Mesendoderm (in vitro differentiated cells): ENCODE results near the gene PIK3R6.

Experiments
- DNase-seq: peaks from one replicate; pipeline ENCODE4 v3.0.0; 2013
- H2AK5ac ChIP-seq: 2 replicates; pipeline ENCODE4 v1.6.1; 2013; ENCODE audit warnings: low read length, inconsistent platforms
- H2BK120ac ChIP-seq: 2 replicates; pipeline ENCODE4 v1.6.1; 2013; ENCODE audit warnings: low read depth, mild to moderate bottlenecking, low read length, moderate library complexity, mixed read lengths
- H2BK15ac ChIP-seq: replicated peaks from 2 replicates; pipeline ENCODE4 v1.6.1; 2013; ENCODE audit warnings: low read depth, mild to moderate bottlenecking, moderate library complexity
- H2BK5ac ChIP-seq: 2 replicates; pipeline ENCODE4 v1.6.1; 2013; ENCODE audit warnings: low read length, inconsistent platforms
- H3K18ac ChIP-seq: 2 replicates; pipeline ENCODE4 v1.6.1; 2013; ENCODE audit warnings: mild to moderate bottlenecking, low read length, mixed read lengths
- H3K23ac ChIP-seq: one replicate; pipeline ENCODE4 v1.6.1; 2013; ENCODE audit warnings: low read length
- H3K27ac ChIP-seq: 2 replicates; pipeline ENCODE4 v1.5.1; 2013; ENCODE audit warnings: low read depth, mild to moderate bottlenecking, inconsistent platforms, low read length, moderate library complexity
- H3K27me3 ChIP-seq: 2 replicates; pipeline ENCODE4 v1.6.1; 2013; ENCODE audit warnings: low read length, control low read depth, mild to moderate bottlenecking, inconsistent platforms; ENCODE audit not compliant: insufficient read depth, poor library complexity
- H3K36me3 ChIP-seq: 2 replicates; pipeline ENCODE4 v1.6.1; 2013; ENCODE audit warnings: low read length, inconsistent platforms; ENCODE audit not compliant: control insufficient read depth, insufficient read depth
- H3K4ac ChIP-seq: one replicate; pipeline ENCODE4 v1.6.1; 2013; ENCODE audit warnings: low read depth, mild to moderate bottlenecking, low read length, moderate library complexity
- H3K4me1 ChIP-seq: 2 replicates; pipeline ENCODE4 v1.6.1; 2013; ENCODE audit warnings: low read depth, low read length, inconsistent platforms; ENCODE audit not compliant: control insufficient read depth
- H3K4me2 ChIP-seq: 2 replicates; pipeline ENCODE4 v1.6.1; 2013; ENCODE audit warnings: low read length
- H3K4me3 ChIP-seq: 2 replicates; pipeline ENCODE4 v1.5.1; 2013; ENCODE audit warnings: mild to moderate bottlenecking, low read length
- H3K56ac ChIP-seq: one replicate; pipeline ENCODE4 v1.6.1; 2013; ENCODE audit warnings: low read length
- H3K79me1 ChIP-seq: 2 replicates; pipeline ENCODE4 v1.6.1; 2013; ENCODE audit warnings: low read length, inconsistent platforms
- H3K79me2 ChIP-seq: 2 replicates; pipeline ENCODE4 v1.6.1; 2013; ENCODE audit warnings: mild to moderate bottlenecking, low read length; ENCODE audit not compliant: control insufficient read depth, insufficient read depth
- H3K9ac ChIP-seq: 2 replicates; pipeline ENCODE4 v1.6.1; 2013; ENCODE audit warnings: low read length, inconsistent platforms
- H4K5ac ChIP-seq: one replicate; pipeline ENCODE4 v1.6.1; 2013; ENCODE audit warnings: low read length
- H4K8ac ChIP-seq: one replicate; pipeline ENCODE4 v1.6.1; 2013; ENCODE audit warnings: low read depth, mild to moderate bottlenecking, control low read depth, low read length, moderate library complexity
- WGBS: extraction: QIAGEN DNeasy Blood & Tissue Kit; methylation state at CpG from one replicate; pipeline ENCODE4 v1.1.7; 2013; ENCODE audit warnings: low lambda C conversion rate, missing lambda C conversion rate; ENCODE audit not compliant: insufficient coverage; ENCODE audit errors: extremely low coverage; 5-methylcytosine and 5-hydroxymethylcytosine counted together

The PIK3R6 gene

DNA sequence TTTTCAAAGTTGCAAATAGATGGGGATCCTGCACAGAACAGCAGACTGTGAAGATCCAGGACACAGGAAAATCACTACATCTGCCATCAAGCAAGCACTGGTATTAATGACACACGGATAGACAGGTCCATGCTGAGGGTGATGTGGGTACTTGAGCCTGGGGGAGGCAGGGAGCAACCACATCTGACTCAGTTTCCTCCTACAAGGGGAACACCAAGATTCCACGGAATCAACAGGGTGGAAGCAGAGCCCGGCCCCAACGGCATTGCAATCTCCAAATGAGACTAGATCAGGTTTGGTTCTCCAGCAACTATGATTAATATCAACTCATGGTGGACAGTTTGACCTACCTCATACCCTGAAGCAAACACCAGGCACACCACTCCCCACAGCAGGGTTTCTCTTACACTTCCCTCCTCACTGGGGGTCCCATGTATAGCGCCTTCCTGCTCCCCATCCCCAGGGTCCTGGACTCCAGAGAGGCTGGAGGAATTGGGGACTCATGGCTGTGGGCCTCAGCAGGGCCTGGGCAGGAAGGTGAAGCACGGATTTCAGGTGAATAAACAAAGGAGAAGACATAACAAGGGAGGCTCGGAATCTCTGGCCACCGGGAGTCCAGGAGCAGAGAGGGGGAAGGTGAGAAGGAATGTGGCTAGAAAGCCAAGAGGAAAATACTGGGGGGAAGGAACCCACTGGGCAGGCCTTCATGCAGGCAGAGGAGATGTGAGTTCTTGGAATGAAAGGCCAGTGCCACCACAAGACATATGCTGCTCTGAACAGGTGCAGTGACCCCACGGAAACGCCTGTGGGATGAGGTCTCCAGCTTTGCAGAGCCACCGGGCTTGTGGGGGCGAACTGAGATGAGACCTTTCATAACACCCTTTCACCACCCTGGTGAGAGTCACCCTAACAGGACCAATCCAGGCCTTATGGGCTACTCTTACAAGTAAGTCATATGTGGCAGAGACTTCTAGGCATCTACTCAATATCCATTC is 29.5 kb upstream of the PIK3R6 start:
- H3K56ac ChIP-seq: no peak overlapping the region
- no peak overlapping the region for H4K8ac ChIP-seq
- no peak overlapping the region for H3K4me3 ChIP-seq
- H3K4me2 ChIP-seq: no peak overlapping the region
- no peaks in the 10 kb centered on the region for H3K36me3 ChIP-seq
- no peak overlapping the region for H3K27ac ChIP-seq
- no peak overlapping the region for H3K4ac ChIP-seq
- H2BK5ac ChIP-seq: no peak overlapping the region
- no peak for DNase-seq
- no peak overlapping the region for H3K18ac ChIP-seq
- H4K5ac ChIP-seq: no peak overlapping the region
- no peak overlapping the region for H2BK15ac ChIP-seq
- H2BK120ac ChIP-seq: no peak overlapping the region
- H3K79me1 ChIP-seq: no peaks in the 10 kb centered on the region
- H3K9ac ChIP-seq: no peak overlapping the region
- H2AK5ac ChIP-seq: no peak overlapping the region
- H3K4me1 ChIP-seq: no peaks in the 10 kb centered on the region
- no peaks in the 10 kb centered on the region for H3K27me3 ChIP-seq
- no peak overlapping the region for H3K23ac ChIP-seq
- WGBS: no CpG with 5 or more reads among the region's 12 CpGs
- no peaks in the 10 kb centered on the region for H3K79me2 ChIP-seq

DNA sequence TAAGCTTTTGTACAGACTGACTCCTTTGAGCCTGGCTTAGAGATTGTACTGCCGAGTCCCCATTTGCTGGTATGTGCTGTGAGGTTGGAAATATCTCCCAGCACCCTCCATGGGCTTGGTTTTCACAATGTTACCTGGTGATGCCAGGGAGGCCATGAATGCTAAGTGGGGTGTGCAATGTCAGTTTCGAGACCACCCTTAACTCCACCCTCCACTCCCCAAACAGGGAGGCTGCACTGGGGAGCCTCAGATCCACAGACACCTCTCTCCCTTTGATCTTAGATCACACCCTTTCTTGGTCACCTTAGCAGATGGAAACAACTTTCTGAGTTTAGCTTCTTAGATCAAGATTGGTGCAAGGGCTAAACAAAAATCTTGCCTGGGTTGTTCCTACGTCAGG is 28.6 kb upstream of the PIK3R6 start:
- no peak overlapping the region for H3K9ac ChIP-seq
- no peak overlapping the region for H4K8ac ChIP-seq
- H3K79me2 ChIP-seq: no peaks in the 10 kb centered on the region
- H3K4ac ChIP-seq: no peak overlapping the region
- H3K23ac ChIP-seq: no peak overlapping the region
- no peaks in the 10 kb centered on the region for H3K4me1 ChIP-seq
- no peak overlapping the region for H3K56ac ChIP-seq
- no peaks in the 10 kb centered on the region for H3K36me3 ChIP-seq
- DNase-seq: no peak
- H3K27me3 ChIP-seq: no peaks in the 10 kb centered on the region
- no CpG with 5 or more reads among the region's 3 CpGs for WGBS
- H2BK15ac ChIP-seq: no peak overlapping the region
- no peak overlapping the region for H3K4me3 ChIP-seq
- H2BK5ac ChIP-seq: no peak overlapping the region
- H2AK5ac ChIP-seq: no peak overlapping the region
- no peak overlapping the region for H3K27ac ChIP-seq
- no peak overlapping the region for H4K5ac ChIP-seq
- no peak overlapping the region for H2BK120ac ChIP-seq
- no peak overlapping the region for H3K4me2 ChIP-seq
- no peaks in the 10 kb centered on the region for H3K79me1 ChIP-seq
- H3K18ac ChIP-seq: no peak overlapping the region

DNA sequence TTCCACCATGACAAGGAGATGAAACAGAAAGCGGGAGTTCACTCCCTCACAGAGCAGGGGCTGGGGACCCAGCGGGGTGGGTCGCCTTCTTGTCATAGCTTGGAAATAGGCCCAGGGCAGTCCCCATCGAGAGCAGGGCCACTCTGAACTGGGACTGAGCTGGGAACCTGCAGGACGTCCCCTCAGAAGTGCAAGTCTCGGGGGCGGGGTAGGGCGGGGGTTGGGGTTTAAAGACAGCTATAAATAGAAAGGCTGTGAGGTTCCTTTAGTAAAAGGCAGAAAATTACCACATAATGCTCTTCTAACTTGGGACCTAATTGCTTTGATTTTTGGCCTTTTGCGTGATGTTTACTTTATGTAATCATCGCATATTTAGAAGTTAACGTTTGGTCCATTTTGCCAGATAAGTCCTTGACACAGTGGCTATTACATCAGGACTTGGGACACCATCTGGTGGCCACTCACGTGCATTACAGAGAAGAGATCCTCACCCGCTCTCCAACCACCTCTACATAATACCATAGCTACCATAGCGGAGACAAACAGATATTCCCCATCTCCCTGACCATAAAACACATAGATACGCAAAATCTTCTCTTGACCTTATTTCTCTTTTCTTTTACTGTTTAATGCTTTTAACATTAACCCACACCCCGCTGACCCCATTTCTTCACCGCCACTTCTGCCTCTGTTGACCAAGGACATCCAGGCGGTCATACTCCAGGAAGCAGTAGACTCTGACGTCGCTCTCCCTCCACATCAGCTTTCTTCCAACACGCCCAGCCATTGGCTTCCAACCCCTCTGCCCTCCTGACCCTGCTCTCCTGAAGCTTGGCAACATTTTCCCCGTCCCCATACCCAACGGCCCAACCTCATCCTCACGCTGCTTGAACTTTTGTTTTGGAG is 27.5 kb upstream of the PIK3R6 start:
- Histone ChIP-seq H3K4ac (no peak overlapping the region), H3K4me1 (no peaks in the 10 kb centered on the region), H3K56ac (peak overlapping the region; percentile 84), H2BK120ac (no peak overlapping the region), H4K5ac (no peak overlapping the region), H2AK5ac (no peak overlapping the region), H3K4me2 (peak overlapping the region; percentile 43), H3K23ac (no peak overlapping the region), H3K18ac (no peak overlapping the region), H4K8ac (no peak overlapping the region), H2BK5ac (no peak overlapping the region), H3K36me3 (no peaks in the 10 kb centered on the region), H3K27me3 (no peaks in the 10 kb centered on the region), H3K79me1 (no peaks in the 10 kb centered on the region), H3K9ac (peak overlapping the region; percentile 57), H3K79me2 (no peaks in the 10 kb centered on the region), H3K27ac (no peak overlapping the region), H3K4me3 (no peak overlapping the region), H2BK15ac (no peak overlapping the region)
- peak; percentile 83 for DNase-seq
- no CpG with 5 or more reads among the region's 24 CpGs for WGBS

DNA sequence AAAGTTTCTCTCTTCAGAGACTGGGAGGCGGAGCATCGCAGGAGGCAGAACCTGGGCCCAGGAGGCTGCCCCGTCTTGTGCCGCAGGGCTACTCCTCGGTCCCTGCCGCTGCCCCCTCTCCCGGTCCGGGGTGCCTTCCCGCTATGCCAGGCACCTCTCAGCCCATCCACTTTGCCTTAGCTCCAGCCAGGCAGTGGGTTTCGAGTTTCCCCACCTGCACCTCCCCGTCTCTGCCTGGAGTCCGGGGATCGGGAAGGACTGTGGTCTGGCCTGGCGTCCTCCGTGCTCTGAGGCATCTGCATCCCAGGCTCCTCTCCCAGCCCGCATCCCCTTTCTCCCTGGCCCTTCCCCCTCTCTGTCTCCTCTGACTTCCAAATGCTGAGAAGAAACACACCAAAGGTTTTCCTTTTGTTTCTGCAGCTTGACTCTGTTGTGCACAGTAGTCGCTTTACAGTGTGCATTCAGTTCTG is 26.8 kb upstream of the PIK3R6 start:
- Histone ChIP-seq H3K18ac (no peak overlapping the region), H4K5ac (no peak overlapping the region), H3K79me1 (no peaks in the 10 kb centered on the region), H3K27ac (peak overlapping the region; percentile 22), H3K27me3 (no peaks in the 10 kb centered on the region), H3K23ac (no peak overlapping the region), H2BK15ac (no peak overlapping the region), H2BK120ac (no peak overlapping the region), H2BK5ac (no peak overlapping the region), H3K4ac (no peak overlapping the region), H4K8ac (no peak overlapping the region), H3K4me3 (no peak overlapping the region), H3K9ac (peak overlapping the region; percentile 57), H3K56ac (peak overlapping the region; percentile 84), H2AK5ac (no peak overlapping the region), H3K4me2 (peak overlapping the region; percentile 43), H3K36me3 (no peaks in the 10 kb centered on the region), H3K79me2 (no peaks in the 10 kb centered on the region), H3K4me1 (no peaks in the 10 kb centered on the region)
- WGBS: no CpG with 5 or more reads among the region's 17 CpGs
- DNase-seq: peak; percentile 44

DNA sequence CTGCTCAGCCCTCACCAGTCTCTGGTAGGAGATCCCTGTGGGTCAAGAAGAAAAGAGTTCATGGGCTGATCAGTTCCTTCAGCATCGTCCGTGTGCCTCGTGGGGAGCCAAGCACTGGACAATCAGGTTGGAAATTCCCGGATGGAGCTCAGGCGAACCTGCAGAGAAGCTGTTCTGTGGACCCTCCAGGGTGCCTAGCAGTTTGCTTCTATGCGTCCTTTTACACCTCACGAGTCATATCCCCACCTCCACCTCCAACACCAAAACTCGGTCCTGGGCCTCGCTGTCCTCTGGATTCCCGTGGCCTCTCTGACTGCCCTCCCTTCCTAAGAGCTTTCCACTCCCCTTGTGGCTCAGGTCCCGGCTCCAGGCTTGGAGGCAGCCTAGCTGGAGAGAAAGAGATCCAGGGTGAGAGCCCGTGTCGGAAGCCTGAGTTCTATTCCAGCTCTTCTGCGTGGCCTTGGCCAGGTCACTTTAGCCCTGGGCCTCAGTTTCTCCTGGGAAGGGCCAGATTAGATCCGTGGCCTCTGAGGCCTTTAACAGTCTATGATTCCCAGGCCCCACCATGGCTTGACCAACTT is 26.2 kb upstream of the PIK3R6 start:
- no peaks in the 10 kb centered on the region for H3K27me3 ChIP-seq
- H3K79me1 ChIP-seq: no peaks in the 10 kb centered on the region
- H3K4me3 ChIP-seq: no peak overlapping the region
- no peak for DNase-seq
- no peak overlapping the region for H4K5ac ChIP-seq
- H3K4ac ChIP-seq: no peak overlapping the region
- H3K23ac ChIP-seq: no peak overlapping the region
- H3K4me1 ChIP-seq: no peaks in the 10 kb centered on the region
- no peaks in the 10 kb centered on the region for H3K36me3 ChIP-seq
- no peak overlapping the region for H3K18ac ChIP-seq
- H3K27ac ChIP-seq: no peak overlapping the region
- H4K8ac ChIP-seq: no peak overlapping the region
- H2BK120ac ChIP-seq: no peak overlapping the region
- H2BK15ac ChIP-seq: no peak overlapping the region
- no peaks in the 10 kb centered on the region for H3K79me2 ChIP-seq
- H2BK5ac ChIP-seq: no peak overlapping the region
- H3K4me2 ChIP-seq: no peak overlapping the region
- peak overlapping the region; percentile 57 for H3K9ac ChIP-seq
- no peak overlapping the region for H2AK5ac ChIP-seq
- H3K56ac ChIP-seq: peak overlapping the region; percentile 56
- WGBS: no CpG with 5 or more reads among the region's 15 CpGs
